OCI-LY7 (cell line): Measurements from ENCODE around the gene SRP9. TPM values are rescaled to one million over a fixed set of nuclear protein-coding genes. Genes with fewer than 3 reads are reported as not detected.

Source experiments
- BruUV-seq: library from RNA; stranded (reverse); fragments of 400-500 nt; replicated peaks from 2 replicates; lab custom pipeline; 2021; lab: Mats Ljungman, UMichigan
- CTCF ChIA-PET: fragments of 300-600 bp; sonication (Branson Sonifier 250); formaldehyde crosslinking; loops from one replicate; lab custom pipeline; 2022; ENCODE audit warnings: antibody characterized with exemption; ENCODE audit not compliant: unreplicated experiment; lab: Charles Lee
- POLR2A ChIA-PET: fragments of 300-600 bp; sonication (Branson Sonifier 250); formaldehyde crosslinking; loops from one replicate; lab custom pipeline; 2022; ENCODE audit warnings: antibody characterized with exemption; lab: Charles Lee
- DNase-seq: peaks from one replicate; pipeline ENCODE4 v3.0.0-alpha.2; 2015; ENCODE audit warnings: low spot score
- H2AFZ ChIP-seq: fragments of 200-600 bp; sonication (generic), shearing (Covaris generic); 2 replicates; pipeline ENCODE4 v1.6.1; 2014; ENCODE audit warnings: mild to moderate bottlenecking, antibody characterized with exemption, low read length, moderate library complexity
- H3K27ac ChIP-seq: fragments of 200-600 bp; sonication (generic); 2 replicates; pipeline ENCODE4 v1.5.1; 2014; ENCODE audit warnings: mixed run types, low read depth, mild to moderate bottlenecking, moderate library complexity, low read length, inconsistent platforms; ENCODE audit not compliant: poor library complexity, severe bottlenecking
- H3K36me3 ChIP-seq: fragments of 200-600 bp; sonication (generic); 2 replicates; pipeline ENCODE4 v1.6.1; 2014; ENCODE audit warnings: mild to moderate bottlenecking, antibody characterized with exemption, low read length, moderate library complexity, mixed read lengths; ENCODE audit not compliant: insufficient read depth
- H3K4me1 ChIP-seq: fragments of 200-600 bp; sonication (generic); 2 replicates; pipeline ENCODE4 v1.5.1; 2014; ENCODE audit warnings: mild to moderate bottlenecking, low read length; ENCODE audit not compliant: insufficient read depth, poor library complexity, severe bottlenecking
- H3K4me2 ChIP-seq: fragments of 200-600 bp; sonication (generic); 2 replicates; pipeline ENCODE4 v1.6.1; 2014; ENCODE audit warnings: mild to moderate bottlenecking, low read length
- H3K4me3 ChIP-seq: fragments of 200-600 bp; sonication (generic); 2 replicates; pipeline ENCODE4 v1.5.1; 2014; ENCODE audit warnings: mild to moderate bottlenecking, low read depth, low read length; ENCODE audit not compliant: poor library complexity, severe bottlenecking
- H3K79me2 ChIP-seq: fragments of 200-600 bp; sonication (generic); 2 replicates; pipeline ENCODE4 v1.6.1; 2016; ENCODE audit warnings: low read depth, mild to moderate bottlenecking, low read length, moderate library complexity, mixed read lengths; ENCODE audit not compliant: insufficient read depth
- H3K9me2 ChIP-seq: fragments of 200-600 bp; sonication (generic); 2 replicates; pipeline ENCODE4 v1.6.1; 2016; ENCODE audit warnings: mild to moderate bottlenecking, low read length, mixed read lengths; ENCODE audit not compliant: insufficient read depth
- H3K9me3 ChIP-seq: fragments of 200-600 bp; sonication (generic); 2 replicates; pipeline ENCODE4 v1.6.1; 2014; ENCODE audit warnings: mild to moderate bottlenecking, mixed run types, low read length, mixed read lengths
- H4K20me1 ChIP-seq: fragments of 200-600 bp; sonication (generic); 2 replicates; pipeline ENCODE4 v1.6.1; 2014; ENCODE audit warnings: mild to moderate bottlenecking, antibody characterized with exemption, low read length, moderate library complexity, mixed read lengths; ENCODE audit not compliant: insufficient read depth
- CTCF ChIP-seq: fragments of 200-600 bp; sonication (generic); conservative IDR thresholded peaks from 2 replicates; pipeline ENCODE4 v1.5.1; 2014; ENCODE audit warnings: mild to moderate bottlenecking, antibody characterized with exemption, low read length, moderate library complexity, mixed read lengths
- EZH2phosphoT487 ChIP-seq: fragments of 200-600 bp; sonication (generic); IDR thresholded peaks from 2 replicates; pipeline ENCODE4 v1.6.1; 2018; ENCODE audit warnings: low read depth, borderline replicate concordance, mild to moderate bottlenecking, mixed run types, antibody characterized with exemption, low read length, moderate library complexity, mixed read lengths
- intact Hi-C: fragments of 100-400 bp; cut with micrococcal nuclease; formaldehyde crosslinking; loops from one replicate; pipeline ENCODE4 v1.10.0; 2022; ENCODE audit not compliant: unreplicated experiment
- total RNA-seq, 2 experiments: library from RNA; depleted of rRNA in 1 of 2; stranded (reverse); fragments of >200 nt in 1 of 2; shearing (Covaris generic) in 1 of 2; gene quantifications; 2 replicates each; pipeline ENCODE4 v1.2.3, GENCODE V29; 2014 to 2022

The SRP9 gene
- total RNA-seq, 2 experiments from 2014 or later: 221 to 306 TPM

- Histone ChIP-seq H3K4me2 (no peak overlapping the region), H3K9me3 (no peaks in the 10 kb centered on the region), H3K79me2 (no peaks in the 10 kb centered on the region), H2AFZ (no peak overlapping the region), H3K4me1 (peaks cover 2% of the 10 kb centered on the region), H3K4me3 (no peak overlapping the region), H4K20me1 (no peaks in the 10 kb centered on the region), H3K9me2 (no peaks in the 10 kb centered on the region), H3K36me3 (no peaks in the 10 kb centered on the region), H3K27ac (no peak overlapping the region)
- DNase-seq: no peak
- BruUV-seq: no TSS peak
- ChIA-PET POLR2A (interaction anchor here (0.6 to 1.4 kb wide), 4 partner anchors 24 to 195 kb away, joined by 3 to 6 read pairs (median 4); no protein-coding TSS in a partner anchor), CTCF (no interaction called here)
- intact Hi-C loops: no loop called here
- TF ChIP-seq EZH2phosphoT487: no peak
- no peak for TF ChIP-seq CTCF
Observed at GRCh38 chr1:225812488-225813213, 35.0 kb downstream of the SRP9 start.

GRCh38 chr1:225813214-225813964 lies 35.8 kb downstream of the SRP9 start:
- H3K4me1 ChIP-seq: peaks cover 4% of the 10 kb centered on the region
- H3K4me3 ChIP-seq: no peak overlapping the region
- H3K79me2 ChIP-seq: no peaks in the 10 kb centered on the region
- intact Hi-C loops: no loop called here
- no peaks in the 10 kb centered on the region for H3K9me2 ChIP-seq
- no peak overlapping the region for H3K27ac ChIP-seq
- no peak overlapping the region for H3K4me2 ChIP-seq
- no peaks in the 10 kb centered on the region for H3K9me3 ChIP-seq
- TF ChIP-seq CTCF (no peak), EZH2phosphoT487 (no peak)
- no TSS peak for BruUV-seq
- no peaks in the 10 kb centered on the region for H3K36me3 ChIP-seq
- no peak overlapping the region for H2AFZ ChIP-seq
- DNase-seq: peak; percentile 26
- H4K20me1 ChIP-seq: no peaks in the 10 kb centered on the region
- ChIA-PET CTCF (no interaction called here), POLR2A (interaction anchor here (0.9 to 1.4 kb wide), 4 partner anchors 10 to 33 kb away, joined by 3 to 6 read pairs (median 4); no protein-coding TSS in a partner anchor)
